Adrenal gland (tissue), 12 donors: Measurements from ENCODE around the gene RAPGEF2. TPM values are rescaled to one million over a fixed set of nuclear protein-coding genes. Genes with fewer than 3 reads are reported as not detected.

Source experiments
- DNase-seq, 7 donors: peaks; one replicate each; pipeline ENCODE4 v3.0.0-alpha.2; 2019 to 2020
- H3K27ac ChIP-seq, 5 donors: fragments of 200-600 bp; sonication (generic) in 4 of 5; 1 replicate in 3 of 5; 2 replicates in 2 of 5; pipeline versions ENCODE4 v1.5.1 to v1.8.0; 2016 to 2020; ENCODE audit warnings: mild to moderate bottlenecking in 1 of 5
- H3K27me3 ChIP-seq: fragments of 200-600 bp; 2 replicates; pipeline ENCODE4 v1.8.0; 2021
- H3K36me3 ChIP-seq, 2 donors: fragments of 200-600 bp; replicated peaks in 1 of 2; 1 replicate in 1 of 2; 2 replicates in 1 of 2; pipeline versions ENCODE4 v1.5.1 to v1.8.0; 2018 to 2022
- H3K4me1 ChIP-seq, 2 donors: fragments of 200-600 bp; replicated peaks in 1 of 2; 1 replicate in 1 of 2; 2 replicates in 1 of 2; pipeline versions ENCODE4 v1.5.1 to v1.8.0; 2018 to 2021
- H3K4me3 ChIP-seq, 4 donors: fragments of 200-600 bp; sonication (generic) in 3 of 4; one replicate each; pipeline ENCODE4 v1.5.1; 2016 to 2018
- H3K9me3 ChIP-seq, 3 donors: fragments of 200-600 bp; sonication (generic) in 1 of 3; replicated peaks in 1 of 3; 1 replicate in 2 of 3; 2 replicates in 1 of 3; pipeline versions ENCODE4 v1.5.1 to v1.8.0; 2016 to 2021
- CTCF ChIP-seq, 6 experiments: fragments of 450-650 bp in 4 of 6; fragments of 200-600 bp in 2 of 6; sonication (generic) in 1 of 6; IDR thresholded peaks; 1 replicate in 5 of 6; 2 replicates in 1 of 6; pipeline versions ENCODE4 v1.5.1 to v1.8.0; 2016 to 2021; ENCODE audit warnings: antibody characterized with exemption in 6 of 6, mild to moderate bottlenecking in 2 of 6, moderate library complexity in 1 of 6
- POLR2A ChIP-seq, 2 donors: fragments of 450-650 bp; IDR thresholded peaks; one replicate each; pipeline ENCODE4 v1.6.1; 2017; ENCODE audit warnings: antibody characterized with exemption in 2 of 2, mild to moderate bottlenecking in 2 of 2, moderate library complexity in 1 of 2
- WGBS, 4 donors: extraction: QIAGEN DNeasy Blood & Tissue Kit in 2 of 4; methylation state at CpG; one replicate each; pipeline versions ENCODE4 v1.1.5 to v1.1.7; 2013 to 2017; 5-methylcytosine and 5-hydroxymethylcytosine counted together
- intact Hi-C, 2 donors: fragments of 100-400 bp; cut with DNase I; formaldehyde crosslinking; loops; one replicate each; pipeline versions ENCODE4 v1.14.1 to v1.15.0; 2022 to 2023
- polyA plus RNA-seq, 3 donors: library from polyadenylated mRNA; stranded (reverse); fragments of 200-250 nt in 2 of 3; fragments of 350-450 nt in 1 of 3; fragmentation: Illumina TruSeq in 1 of 3; extraction: RNeasy Lipid Tissue Mini Kit (QIAGEN cat#74804) in 1 of 3; gene quantifications; one replicate each; pipeline ENCODE4 v1.2.3, GENCODE V29; 2013 to 2014
- total RNA-seq, 9 donors: library from RNA; depleted of rRNA in 4 of 9; stranded (reverse); fragments of >200 nt in 4 of 9; fragments of 120-200 nt in 1 of 9; fragmentation: NEBNext Ultra II Directional in 1 of 9; extraction: Animal tissue kit (Norgen Biotek cat#: 25700) in 1 of 9; gene quantifications; one replicate each; pipeline versions ENCODE4 v1.1.0 to v1.2.4, GENCODE V29; 2013 to 2023
- donor health status: healthy with polysubstance abuse.
- donor health status: Bipolar disorder and iron deficiency.
- donor health status: DM: yes; HTN: yes; CAD: no.
- donor health status: DM: no; HTN: no; CAD: no.
- donor health status: DM: no; HTN: no; CAD: no.
- donor health status: DM: yes; HTN: yes; CAD: no.

The RAPGEF2 gene
- total and polyA plus RNA-seq, 12 donors: 5.2 to 53.9 (median 25.3) TPM

GRCh38 chr4:159303435-159303834 lies 200.6 kb downstream of the RAPGEF2 start:
- Histone ChIP-seq H3K27me3 (no peaks in the 10 kb centered on the region), H3K9me3 (peaks cover 0 to 12% (median 0%) of the 10 kb centered on the region in 3 donors), H3K4me1 (no peaks in the 10 kb centered on the region), H3K27ac (no peak overlapping the region), H3K36me3 (no peaks in the 10 kb centered on the region), H3K4me3 (no peak overlapping the region)
- intact Hi-C loops: no loop called here
- TF ChIP-seq POLR2A (IDR thresholded peaks at IDR 0.05): no peak
- TF ChIP-seq CTCF (IDR thresholded peaks at IDR 0.05): no peak
- WGBS, 4 donors: 96 to 97% (median 96%) methylated on average over 4 of the region's 4 CpGs
- DNase-seq: no peak

- no peak overlapping the region for H3K27ac ChIP-seq
- no peaks in the 10 kb centered on the region for H3K27me3 ChIP-seq
- no peaks in the 10 kb centered on the region for H3K36me3 ChIP-seq
- no peak for TF ChIP-seq POLR2A (IDR thresholded peaks at IDR 0.05)
- DNase-seq: no peak
- intact Hi-C loops: no loop called here
- no peaks in the 10 kb centered on the region for H3K4me1 ChIP-seq
- no peak overlapping the region for H3K4me3 ChIP-seq
- H3K9me3 ChIP-seq: peaks cover 0 to 12% (median 0%) of the 10 kb centered on the region in 3 donors
- 90 to 100% (median 96%) methylated on average over 2 of the region's 2 CpGs for WGBS, 4 donors
Measured at GRCh38 chr4:159305129-159305528, 202.2 kb downstream of the RAPGEF2 start.

- no peak overlapping the region for H3K4me3 ChIP-seq
- 88 to 94% (median 91%) methylated on average over 2 of the region's 2 CpGs for WGBS, 4 donors
- H3K4me1 ChIP-seq: peaks cover 11 to 25% of the 10 kb centered on the region in 2 donors
- TF ChIP-seq POLR2A (IDR thresholded peaks at IDR 0.05) (no peak), CTCF (IDR thresholded peaks at IDR 0.05) (no peak)
- H3K9me3 ChIP-seq: peaks cover 0 to 10% (median 0%) of the 10 kb centered on the region in 3 donors
- H3K36me3 ChIP-seq: no peaks in the 10 kb centered on the region
- intact Hi-C loops: no loop called here
- DNase-seq: no peak
- H3K27me3 ChIP-seq: no peaks in the 10 kb centered on the region
- no peak overlapping the region for H3K27ac ChIP-seq
Measured at GRCh38 chr4:159307929-159308328, 205.1 kb downstream of the RAPGEF2 start.

GRCh38 chr4:159308566-159309340 lies 205.9 kb downstream of the RAPGEF2 start:
- Histone ChIP-seq H3K36me3 (no peaks in the 10 kb centered on the region), H3K9me3 (peaks cover 0 to 2% (median 0%) of the 10 kb centered on the region in 3 donors), H3K4me3 (no peak overlapping the region), H3K27ac (no peak overlapping the region), H3K4me1 (peaks cover 11 to 28% of the 10 kb centered on the region in 2 donors), H3K27me3 (no peaks in the 10 kb centered on the region)
- no peak for TF ChIP-seq CTCF (IDR thresholded peaks at IDR 0.05)
- TF ChIP-seq POLR2A (IDR thresholded peaks at IDR 0.05): no peak
- intact Hi-C loops: no loop called here
- DNase-seq: no peak
- WGBS, 4 donors: 75 to 88% (median 79%) methylated on average over 4 of the region's 4 CpGs

GRCh38 chr4:159312236-159312635 lies 209.4 kb downstream of the RAPGEF2 start:
- DNase-seq: no peak

More at GRCh38 chr4:159312236-159312635, 209.4 kb downstream of the RAPGEF2 start:
- Histone ChIP-seq H3K27me3 (no peaks in the 10 kb centered on the region), H3K36me3 (no peaks in the 10 kb centered on the region), H3K4me1 (peaks cover 11 to 28% of the 10 kb centered on the region in 2 donors), H3K4me3 (no peak overlapping the region), H3K9me3 (no peaks in the 10 kb centered on the region), H3K27ac (no peak overlapping the region)
- intact Hi-C loops: no loop called here
- TF ChIP-seq CTCF (IDR thresholded peaks at IDR 0.05) (no peak), POLR2A (IDR thresholded peaks at IDR 0.05) (no peak)
